ENCODE measurements around the gene FRMD1.

FRMD1 gene

DNA sequence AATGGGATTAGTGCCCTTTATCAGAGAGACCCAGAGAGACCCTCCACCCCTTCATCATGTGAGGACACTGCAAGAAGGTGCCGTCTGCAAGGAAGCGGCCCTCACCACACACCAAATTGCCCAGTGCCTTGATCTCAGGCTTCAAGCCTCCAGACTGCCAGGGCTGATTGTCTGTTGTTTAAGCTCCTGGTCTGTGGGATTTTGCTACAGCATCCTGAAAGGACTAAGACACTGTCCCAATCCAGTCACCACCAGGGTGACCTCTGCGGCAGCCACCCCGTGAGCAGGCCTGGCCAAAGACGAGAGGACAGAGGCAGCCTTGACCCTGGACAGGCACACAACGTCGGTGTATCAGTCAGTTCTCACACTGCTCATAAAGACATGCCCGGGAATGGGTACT lies 13.5 kb upstream of the FRMD1 start:
- no peak for DNase-seq (ENCODE audit: low spot score)
- TF ChIP-seq, protein P1, sequence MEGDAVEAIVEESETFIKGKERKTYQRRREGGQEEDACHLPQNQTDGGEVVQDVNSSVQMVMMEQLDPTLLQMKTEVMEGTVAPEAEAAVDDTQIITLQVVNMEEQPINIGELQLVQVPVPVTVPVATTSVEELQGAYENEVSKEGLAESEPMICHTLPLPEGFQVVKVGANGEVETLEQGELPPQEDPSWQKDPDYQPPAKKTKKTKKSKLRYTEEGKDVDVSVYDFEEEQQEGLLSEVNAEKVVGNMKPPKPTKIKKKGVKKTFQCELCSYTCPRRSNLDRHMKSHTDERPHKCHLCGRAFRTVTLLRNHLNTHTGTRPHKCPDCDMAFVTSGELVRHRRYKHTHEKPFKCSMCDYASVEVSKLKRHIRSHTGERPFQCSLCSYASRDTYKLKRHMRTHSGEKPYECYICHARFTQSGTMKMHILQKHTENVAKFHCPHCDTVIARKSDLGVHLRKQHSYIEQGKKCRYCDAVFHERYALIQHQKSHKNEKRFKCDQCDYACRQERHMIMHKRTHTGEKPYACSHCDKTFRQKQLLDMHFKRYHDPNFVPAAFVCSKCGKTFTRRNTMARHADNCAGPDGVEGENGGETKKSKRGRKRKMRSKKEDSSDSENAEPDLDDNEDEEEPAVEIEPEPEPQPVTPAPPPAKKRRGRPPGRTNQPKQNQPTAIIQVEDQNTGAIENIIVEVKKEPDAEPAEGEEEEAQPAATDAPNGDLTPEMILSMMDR (IDR thresholded peaks at IDR 0.05; ENCODE audit: borderline replicate concordance, control extremely low read depth, extremely low read depth, insufficient read depth, missing control alignments), result no peak
- in situ Hi-C loops (cut with MboI; ENCODE audit: low sequenced_read_pairs, unreplicated experiment), result no loop called here

DNA sequence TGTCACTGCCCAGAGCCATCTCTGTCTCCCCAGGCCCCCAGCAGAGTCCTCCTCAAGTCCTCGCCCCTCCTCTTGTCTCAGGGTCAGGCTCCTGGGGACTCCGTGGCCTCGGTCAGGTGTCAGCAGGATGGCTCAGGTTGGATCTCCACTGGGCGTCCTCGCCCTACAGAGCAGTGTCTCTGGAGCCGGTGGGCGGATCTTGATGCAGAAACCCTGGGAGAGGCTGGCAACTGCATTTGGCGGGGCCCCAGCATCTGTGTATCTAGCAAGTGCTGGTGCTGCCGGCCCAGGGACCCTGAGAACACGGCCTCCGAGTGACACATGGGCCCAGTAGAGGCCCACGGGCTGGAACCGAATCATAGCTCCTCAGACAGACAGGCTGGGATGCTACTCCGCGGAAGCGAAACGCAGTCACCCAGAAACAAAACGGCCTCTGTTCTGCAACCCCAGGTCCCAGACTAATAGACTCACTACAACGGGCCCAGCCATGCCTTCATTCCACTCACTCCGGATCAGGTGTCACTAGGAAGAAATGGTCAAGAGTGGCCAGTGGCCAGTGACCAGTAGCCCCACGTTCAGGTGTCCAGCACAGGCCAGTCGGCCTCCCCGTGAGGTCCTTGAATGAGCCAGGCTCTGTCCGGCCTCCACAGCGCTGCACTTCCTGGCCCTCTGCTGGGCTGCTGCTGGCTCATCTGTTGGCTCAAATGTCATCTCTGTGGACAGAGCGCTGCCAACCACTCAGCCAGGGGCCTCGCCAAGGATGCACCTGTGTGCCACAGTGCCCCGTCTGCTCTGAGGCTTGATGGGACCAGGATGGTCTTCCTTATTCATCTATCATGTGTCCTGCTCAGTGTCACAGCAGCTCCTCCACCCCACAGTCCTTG lies 12.6 kb upstream of the FRMD1 start:
- DNase-seq (ENCODE audit: low spot score), result no peak
- in situ Hi-C loops (cut with MboI; ENCODE audit: low sequenced_read_pairs, unreplicated experiment), result no loop called here
- TF ChIP-seq, protein P1 (IDR thresholded peaks at IDR 0.05; ENCODE audit: borderline replicate concordance, control extremely low read depth, extremely low read depth, insufficient read depth, missing control alignments), result no peak

DNA sequence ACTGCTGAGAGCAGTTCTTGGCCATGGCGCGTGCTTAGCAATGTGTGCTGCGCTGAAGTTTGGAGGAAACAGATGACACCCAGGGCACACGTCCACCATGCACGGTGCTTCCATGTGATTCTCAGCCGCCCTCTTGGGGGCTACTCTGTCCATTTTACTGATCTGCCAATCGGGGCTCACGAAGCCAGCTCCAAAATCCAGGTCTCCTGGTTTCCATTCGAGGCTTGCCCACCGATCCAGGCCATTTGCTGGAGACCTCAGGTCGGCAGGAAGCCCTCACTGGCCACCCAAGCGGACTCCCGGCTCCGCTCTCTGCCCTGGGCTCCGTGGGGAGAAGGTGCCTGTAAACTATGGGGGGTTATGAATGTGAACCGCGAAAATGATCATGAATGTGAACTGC lies 11.7 kb upstream of the FRMD1 start:
- DNase-seq (ENCODE audit: low spot score), result no peak
- TF ChIP-seq, protein P1 (IDR thresholded peaks at IDR 0.05; ENCODE audit: borderline replicate concordance, control extremely low read depth, extremely low read depth, insufficient read depth, missing control alignments), result no peak
- in situ Hi-C loops (cut with MboI; ENCODE audit: low sequenced_read_pairs, unreplicated experiment), result no loop called here

- no peak for DNase-seq (ENCODE audit: low spot score)
- TF ChIP-seq, protein P1 (IDR thresholded peaks at IDR 0.05; ENCODE audit: borderline replicate concordance, control extremely low read depth, extremely low read depth, insufficient read depth, missing control alignments), result no peak
- in situ Hi-C loops (cut with MboI; ENCODE audit: low sequenced_read_pairs, unreplicated experiment), result no loop called here
Measured at GRCh38 chr6:168090064-168090690, 11.2 kb upstream of the FRMD1 start.

- in situ Hi-C loops (cut with MboI; ENCODE audit: low sequenced_read_pairs, unreplicated experiment), result no loop called here
- no peak for DNase-seq (ENCODE audit: low spot score)
- TF ChIP-seq, protein P1 (IDR thresholded peaks at IDR 0.05; ENCODE audit: borderline replicate concordance, control extremely low read depth, extremely low read depth, insufficient read depth, missing control alignments), result no peak
Measured at GRCh38 chr6:168089186-168090063, 10.4 kb upstream of the FRMD1 start.
